ENCODE data around the gene ABCB9. TPM values are rescaled to one million over a fixed set of nuclear protein-coding genes. Genes with fewer than 3 reads are reported as not detected.
A peak's percentile ranks its signal among the peaks of the same experiment; 100 is the strongest.

ABCB9 gene
- total and polyA plus RNA-seq, 2 of the 8 experiments (the other 6 are each of a cell fraction or from before 2014, with no cell fraction given), result 3.8 to 8.0 TPM

GRCh38 chr12:122891661-122892525 lies 74.4 kb downstream of the ABCB9 start (continued):
- TF ChIP-seq, protein P1, sequence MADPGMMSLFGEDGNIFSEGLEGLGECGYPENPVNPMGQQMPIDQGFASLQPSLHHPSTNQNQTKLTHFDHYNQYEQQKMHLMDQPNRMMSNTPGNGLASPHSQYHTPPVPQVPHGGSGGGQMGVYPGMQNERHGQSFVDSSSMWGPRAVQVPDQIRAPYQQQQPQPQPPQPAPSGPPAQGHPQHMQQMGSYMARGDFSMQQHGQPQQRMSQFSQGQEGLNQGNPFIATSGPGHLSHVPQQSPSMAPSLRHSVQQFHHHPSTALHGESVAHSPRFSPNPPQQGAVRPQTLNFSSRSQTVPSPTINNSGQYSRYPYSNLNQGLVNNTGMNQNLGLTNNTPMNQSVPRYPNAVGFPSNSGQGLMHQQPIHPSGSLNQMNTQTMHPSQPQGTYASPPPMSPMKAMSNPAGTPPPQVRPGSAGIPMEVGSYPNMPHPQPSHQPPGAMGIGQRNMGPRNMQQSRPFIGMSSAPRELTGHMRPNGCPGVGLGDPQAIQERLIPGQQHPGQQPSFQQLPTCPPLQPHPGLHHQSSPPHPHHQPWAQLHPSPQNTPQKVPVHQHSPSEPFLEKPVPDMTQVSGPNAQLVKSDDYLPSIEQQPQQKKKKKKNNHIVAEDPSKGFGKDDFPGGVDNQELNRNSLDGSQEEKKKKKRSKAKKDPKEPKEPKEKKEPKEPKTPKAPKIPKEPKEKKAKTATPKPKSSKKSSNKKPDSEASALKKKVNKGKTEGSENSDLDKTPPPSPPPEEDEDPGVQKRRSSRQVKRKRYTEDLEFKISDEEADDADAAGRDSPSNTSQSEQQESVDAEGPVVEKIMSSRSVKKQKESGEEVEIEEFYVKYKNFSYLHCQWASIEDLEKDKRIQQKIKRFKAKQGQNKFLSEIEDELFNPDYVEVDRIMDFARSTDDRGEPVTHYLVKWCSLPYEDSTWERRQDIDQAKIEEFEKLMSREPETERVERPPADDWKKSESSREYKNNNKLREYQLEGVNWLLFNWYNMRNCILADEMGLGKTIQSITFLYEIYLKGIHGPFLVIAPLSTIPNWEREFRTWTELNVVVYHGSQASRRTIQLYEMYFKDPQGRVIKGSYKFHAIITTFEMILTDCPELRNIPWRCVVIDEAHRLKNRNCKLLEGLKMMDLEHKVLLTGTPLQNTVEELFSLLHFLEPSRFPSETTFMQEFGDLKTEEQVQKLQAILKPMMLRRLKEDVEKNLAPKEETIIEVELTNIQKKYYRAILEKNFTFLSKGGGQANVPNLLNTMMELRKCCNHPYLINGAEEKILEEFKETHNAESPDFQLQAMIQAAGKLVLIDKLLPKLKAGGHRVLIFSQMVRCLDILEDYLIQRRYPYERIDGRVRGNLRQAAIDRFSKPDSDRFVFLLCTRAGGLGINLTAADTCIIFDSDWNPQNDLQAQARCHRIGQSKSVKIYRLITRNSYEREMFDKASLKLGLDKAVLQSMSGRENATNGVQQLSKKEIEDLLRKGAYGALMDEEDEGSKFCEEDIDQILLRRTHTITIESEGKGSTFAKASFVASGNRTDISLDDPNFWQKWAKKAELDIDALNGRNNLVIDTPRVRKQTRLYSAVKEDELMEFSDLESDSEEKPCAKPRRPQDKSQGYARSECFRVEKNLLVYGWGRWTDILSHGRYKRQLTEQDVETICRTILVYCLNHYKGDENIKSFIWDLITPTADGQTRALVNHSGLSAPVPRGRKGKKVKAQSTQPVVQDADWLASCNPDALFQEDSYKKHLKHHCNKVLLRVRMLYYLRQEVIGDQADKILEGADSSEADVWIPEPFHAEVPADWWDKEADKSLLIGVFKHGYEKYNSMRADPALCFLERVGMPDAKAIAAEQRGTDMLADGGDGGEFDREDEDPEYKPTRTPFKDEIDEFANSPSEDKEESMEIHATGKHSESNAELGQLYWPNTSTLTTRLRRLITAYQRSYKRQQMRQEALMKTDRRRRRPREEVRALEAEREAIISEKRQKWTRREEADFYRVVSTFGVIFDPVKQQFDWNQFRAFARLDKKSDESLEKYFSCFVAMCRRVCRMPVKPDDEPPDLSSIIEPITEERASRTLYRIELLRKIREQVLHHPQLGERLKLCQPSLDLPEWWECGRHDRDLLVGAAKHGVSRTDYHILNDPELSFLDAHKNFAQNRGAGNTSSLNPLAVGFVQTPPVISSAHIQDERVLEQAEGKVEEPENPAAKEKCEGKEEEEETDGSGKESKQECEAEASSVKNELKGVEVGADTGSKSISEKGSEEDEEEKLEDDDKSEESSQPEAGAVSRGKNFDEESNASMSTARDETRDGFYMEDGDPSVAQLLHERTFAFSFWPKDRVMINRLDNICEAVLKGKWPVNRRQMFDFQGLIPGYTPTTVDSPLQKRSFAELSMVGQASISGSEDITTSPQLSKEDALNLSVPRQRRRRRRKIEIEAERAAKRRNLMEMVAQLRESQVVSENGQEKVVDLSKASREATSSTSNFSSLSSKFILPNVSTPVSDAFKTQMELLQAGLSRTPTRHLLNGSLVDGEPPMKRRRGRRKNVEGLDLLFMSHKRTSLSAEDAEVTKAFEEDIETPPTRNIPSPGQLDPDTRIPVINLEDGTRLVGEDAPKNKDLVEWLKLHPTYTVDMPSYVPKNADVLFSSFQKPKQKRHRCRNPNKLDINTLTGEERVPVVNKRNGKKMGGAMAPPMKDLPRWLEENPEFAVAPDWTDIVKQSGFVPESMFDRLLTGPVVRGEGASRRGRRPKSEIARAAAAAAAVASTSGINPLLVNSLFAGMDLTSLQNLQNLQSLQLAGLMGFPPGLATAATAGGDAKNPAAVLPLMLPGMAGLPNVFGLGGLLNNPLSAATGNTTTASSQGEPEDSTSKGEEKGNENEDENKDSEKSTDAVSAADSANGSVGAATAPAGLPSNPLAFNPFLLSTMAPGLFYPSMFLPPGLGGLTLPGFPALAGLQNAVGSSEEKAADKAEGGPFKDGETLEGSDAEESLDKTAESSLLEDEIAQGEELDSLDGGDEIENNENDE (IDR thresholded peaks at IDR 0.05; ENCODE audit: insufficient replicate concordance, low read length), result peak; percentile 11
- 0 out of 2 replicates have a peak, but pooled peaks have one; percentile 50 for TF ChIP-seq CEBPB (IDR thresholded peaks at IDR 0.05; ENCODE audit: low read depth, low read length)
- no peak for TF ChIP-seq POLR2AphosphoS5 (IDR thresholded peaks at IDR 0.05; ENCODE audit: low read depth, low read length)
- TF ChIP-seq SRF (IDR thresholded peaks at IDR 0.05; ENCODE audit: low read depth, low read length), result peak; percentile 74

Data from H1 (cell line).